ENCODE measurements around the gene H1-8.

DNA sequence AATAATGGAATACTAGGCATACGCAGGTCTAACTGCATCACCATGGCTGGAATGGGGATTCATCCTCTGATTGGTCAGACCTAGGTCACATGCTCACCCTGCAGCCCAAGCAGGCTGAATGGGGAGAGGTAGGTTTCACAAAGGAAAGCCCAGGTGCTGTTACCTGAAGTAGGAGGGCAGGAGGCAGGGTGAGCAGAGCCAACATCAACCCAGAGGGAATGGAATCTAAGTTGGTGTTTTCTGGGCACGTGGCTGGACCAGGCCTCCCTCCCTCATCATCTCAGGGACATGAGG, 6.7 kb upstream of the H1-8 start:
- TF ChIP-seq YY1 (IDR thresholded peaks at IDR 0.05; ENCODE audit: insufficient read depth, insufficient read length) (no peak), SUZ12 (IDR thresholded peaks at IDR 0.05; ENCODE audit: extremely low read depth, insufficient read depth, insufficient read length) (no peak), ZNF274 (IDR thresholded peaks at IDR 0.05; ENCODE audit: low read depth, low read length) (no peak)

Measured in NT2/D1 (cell line).